Suprapubic skin (tissue), 4 donors: ENCODE measurements around the gene OCSTAMP. TPM values are rescaled to one million over a fixed set of nuclear protein-coding genes. Genes with fewer than 3 reads are reported as not detected.

Experiments used
- DNase-seq, 2 donors: peaks; one replicate each; pipeline ENCODE4 v3.0.0-alpha.2; 2019; ENCODE audit warnings: low spot score in 2 of 2
- H3K27ac ChIP-seq: fragments of 200-600 bp; sonication (generic); one replicate; pipeline ENCODE4 v1.5.1; 2019
- H3K27me3 ChIP-seq: fragments of 200-600 bp; sonication (generic); one replicate; pipeline ENCODE4 v1.5.1; 2019
- H3K36me3 ChIP-seq: fragments of 200-600 bp; sonication (generic); one replicate; pipeline ENCODE4 v1.5.1; 2019
- H3K4me1 ChIP-seq: fragments of 200-600 bp; sonication (generic); one replicate; pipeline ENCODE4 v1.5.1; 2019
- H3K4me3 ChIP-seq: fragments of 200-600 bp; sonication (generic); one replicate; pipeline ENCODE4 v1.5.1; 2019; ENCODE audit warnings: mild to moderate bottlenecking
- H3K9me3 ChIP-seq: fragments of 200-600 bp; sonication (generic); one replicate; pipeline ENCODE4 v1.5.1; 2019
- EP300 ChIP-seq: sonication (generic); formaldehyde crosslinking; IDR thresholded peaks from one replicate; pipeline ENCODE4 v1.6.1; 2017; ENCODE audit warnings: antibody characterized with exemption
- POLR2A ChIP-seq, 2 donors: fragments of 450-650 bp; IDR thresholded peaks; one replicate each; pipeline ENCODE4 v1.6.1; 2017; ENCODE audit warnings: antibody characterized with exemption in 2 of 2, mild to moderate bottlenecking in 2 of 2, moderate library complexity in 2 of 2
- POLR2AphosphoS5 ChIP-seq, 3 donors: sonication (generic); formaldehyde crosslinking; IDR thresholded peaks; one replicate each; pipeline ENCODE4 v1.6.1; 2017; ENCODE audit warnings: antibody characterized with exemption in 3 of 3
- WGBS: methylation state at CpG from one replicate; pipeline ENCODE4 v1.1.5; 2018; 5-methylcytosine and 5-hydroxymethylcytosine counted together
- total RNA-seq, 4 donors: library from RNA; depleted of rRNA; stranded (reverse); fragments of >200 nt; gene quantifications; one replicate each; pipeline ENCODE4 v1.1.0, GENCODE V29; 2016
- TF ChIP-seq, protein P1 (sequence below), 2 donors: fragments of 200-600 bp in 1 of 2; fragments of 450-650 bp in 1 of 2; sonication (generic) in 1 of 2; IDR thresholded peaks; one replicate each; pipeline ENCODE4 v1.5.1; 2016 to 2019; ENCODE audit warnings: antibody characterized with exemption in 2 of 2, mild to moderate bottlenecking in 1 of 2, moderate library complexity in 1 of 2

Gene OCSTAMP
- not detected for total RNA-seq

DNA sequence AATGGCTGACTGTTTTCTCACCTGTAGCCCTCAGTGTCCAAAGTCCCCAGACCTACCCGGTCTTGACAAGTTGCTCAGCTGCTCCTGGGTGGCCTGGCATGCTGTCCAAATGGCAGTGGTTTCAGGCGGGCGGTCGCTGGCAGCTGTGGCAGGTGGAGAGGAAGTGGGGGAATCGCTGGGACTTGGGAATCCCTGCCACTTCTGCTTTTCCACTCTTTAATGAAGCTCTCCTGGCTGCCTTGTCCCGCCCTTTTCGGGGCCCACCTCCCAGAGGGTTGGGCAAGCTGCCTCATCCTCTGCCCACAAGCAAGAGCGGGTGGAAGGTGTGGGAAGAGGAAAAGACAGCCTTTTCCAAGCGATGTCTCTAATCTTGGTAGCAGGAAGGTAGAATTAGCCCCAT is at the start of gene OCSTAMP:
Gene OCSTAMP (minus strand): TSS at position 194 of the 400 bp plus-strand sequence. CDS start 94 bp downstream, at position 100.
- no peaks in the 10 kb centered on the region for H3K4me1 ChIP-seq
- H3K36me3 ChIP-seq: no peaks in the 10 kb centered on the region
- H3K27ac ChIP-seq: no peak within 1 kb of the TSS
- no peak within 1 kb of the TSS for H3K4me3 ChIP-seq
- WGBS: 52% methylated on average over 3 of the region's 9 CpGs
- no peak for DNase-seq
- peaks cover 11% of the 10 kb centered on the region for H3K27me3 ChIP-seq
- TF ChIP-seq EP300: no peak
- H3K9me3 ChIP-seq: no peaks in the 10 kb centered on the region

DNA sequence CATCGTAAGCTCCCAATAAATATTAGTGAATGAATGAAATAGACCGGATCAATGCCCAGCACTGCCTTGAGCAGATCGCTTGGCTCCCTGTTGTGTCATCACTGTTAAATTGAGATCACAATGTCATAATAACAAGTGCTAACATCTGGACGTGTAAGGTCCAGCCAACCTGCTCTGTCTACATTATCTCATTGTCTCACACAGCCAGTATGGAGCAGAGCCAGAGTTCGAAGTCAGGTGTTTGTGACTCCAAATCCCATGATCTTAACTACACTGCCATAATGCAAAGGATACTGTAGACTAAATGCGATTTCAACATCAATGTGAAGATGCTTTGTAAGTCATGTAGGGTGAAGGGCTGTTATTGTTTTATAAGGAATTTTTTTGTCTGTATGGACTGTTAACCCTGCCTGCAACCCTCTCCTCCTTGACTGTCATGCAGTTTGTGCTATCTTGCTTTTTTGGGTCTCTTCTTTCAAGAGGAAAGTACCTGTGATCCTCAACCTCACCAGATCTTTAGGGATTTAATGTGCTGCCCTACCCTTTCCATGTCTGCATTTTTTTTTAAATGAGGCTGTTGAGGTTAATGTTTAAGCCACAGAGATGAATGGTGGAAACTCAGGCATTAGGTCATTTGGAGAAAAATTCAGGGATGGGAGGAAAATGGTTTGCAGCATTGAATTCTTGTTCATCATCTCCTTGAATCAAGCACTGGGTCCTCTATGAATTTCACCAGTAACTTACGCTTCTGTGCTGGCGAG is 49.0 kb upstream of the OCSTAMP start:
- no peak for DNase-seq
- 89% methylated on average over 8 of the region's 8 CpGs for WGBS

DNA sequence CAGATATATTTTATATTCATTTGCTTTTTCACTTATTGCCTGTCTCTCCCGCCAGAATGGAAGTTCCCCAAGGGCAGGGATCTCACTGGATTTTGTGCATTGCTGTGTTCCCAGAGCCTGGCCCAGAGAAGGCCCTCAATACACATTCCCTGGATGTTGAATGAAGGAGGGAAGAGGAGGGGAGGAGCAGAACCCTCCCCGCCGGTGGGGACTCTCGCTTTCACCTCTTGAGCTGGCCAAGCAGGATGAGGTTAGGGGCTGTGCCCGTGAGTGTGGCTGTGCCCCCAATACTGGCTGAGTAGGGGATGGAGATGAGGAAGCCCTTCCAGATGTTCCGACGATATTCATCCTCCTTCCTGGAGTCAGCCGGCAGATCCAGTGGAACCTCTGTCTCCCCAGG is 45.5 kb upstream of the OCSTAMP start:
- H3K27ac ChIP-seq: no peak overlapping the region
- no peak overlapping the region for H3K4me3 ChIP-seq
- no peaks in the 10 kb centered on the region for H3K4me1 ChIP-seq
- no peak for DNase-seq
- TF ChIP-seq, protein P1, sequence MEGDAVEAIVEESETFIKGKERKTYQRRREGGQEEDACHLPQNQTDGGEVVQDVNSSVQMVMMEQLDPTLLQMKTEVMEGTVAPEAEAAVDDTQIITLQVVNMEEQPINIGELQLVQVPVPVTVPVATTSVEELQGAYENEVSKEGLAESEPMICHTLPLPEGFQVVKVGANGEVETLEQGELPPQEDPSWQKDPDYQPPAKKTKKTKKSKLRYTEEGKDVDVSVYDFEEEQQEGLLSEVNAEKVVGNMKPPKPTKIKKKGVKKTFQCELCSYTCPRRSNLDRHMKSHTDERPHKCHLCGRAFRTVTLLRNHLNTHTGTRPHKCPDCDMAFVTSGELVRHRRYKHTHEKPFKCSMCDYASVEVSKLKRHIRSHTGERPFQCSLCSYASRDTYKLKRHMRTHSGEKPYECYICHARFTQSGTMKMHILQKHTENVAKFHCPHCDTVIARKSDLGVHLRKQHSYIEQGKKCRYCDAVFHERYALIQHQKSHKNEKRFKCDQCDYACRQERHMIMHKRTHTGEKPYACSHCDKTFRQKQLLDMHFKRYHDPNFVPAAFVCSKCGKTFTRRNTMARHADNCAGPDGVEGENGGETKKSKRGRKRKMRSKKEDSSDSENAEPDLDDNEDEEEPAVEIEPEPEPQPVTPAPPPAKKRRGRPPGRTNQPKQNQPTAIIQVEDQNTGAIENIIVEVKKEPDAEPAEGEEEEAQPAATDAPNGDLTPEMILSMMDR (IDR thresholded peaks at IDR 0.05): no peak
- TF ChIP-seq POLR2AphosphoS5 (IDR thresholded peaks at IDR 0.05) (no peak), EP300 (no peak), POLR2A (IDR thresholded peaks at IDR 0.05) (no peak)
- WGBS: 80% methylated on average over 8 of the region's 8 CpGs
- H3K9me3 ChIP-seq: no peaks in the 10 kb centered on the region
- no peaks in the 10 kb centered on the region for H3K27me3 ChIP-seq
- no peaks in the 10 kb centered on the region for H3K36me3 ChIP-seq

More for the DNA sequence above, 49.0 kb upstream of the OCSTAMP start:
- H3K9me3 ChIP-seq: no peaks in the 10 kb centered on the region
- no peaks in the 10 kb centered on the region for H3K27me3 ChIP-seq
- no peaks in the 10 kb centered on the region for H3K36me3 ChIP-seq
- TF ChIP-seq EP300 (no peak), POLR2A (IDR thresholded peaks at IDR 0.05) (no peak), POLR2AphosphoS5 (IDR thresholded peaks at IDR 0.05) (no peak)
- TF ChIP-seq, protein P1 (IDR thresholded peaks at IDR 0.05): no peak
- no peak overlapping the region for H3K4me3 ChIP-seq
- H3K4me1 ChIP-seq: no peaks in the 10 kb centered on the region
- H3K27ac ChIP-seq: no peak overlapping the region

DNA sequence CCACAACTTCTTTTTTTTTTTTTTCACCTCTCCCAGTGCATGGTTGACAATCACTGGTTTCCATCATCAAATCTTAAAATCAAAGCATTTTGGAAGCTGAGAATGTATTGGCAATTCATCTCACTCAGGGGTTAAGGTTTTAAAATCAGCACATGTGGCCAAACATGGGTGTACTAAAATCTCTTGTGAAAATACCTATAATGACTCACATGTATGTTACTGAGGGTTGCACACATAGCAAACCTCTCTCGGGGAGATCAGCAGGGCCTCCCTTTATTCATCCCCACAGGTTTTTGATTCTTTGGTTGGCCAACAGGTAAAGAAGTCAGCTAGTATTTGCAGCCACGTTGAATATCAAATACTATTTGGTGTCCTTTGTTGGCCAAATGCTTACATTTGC is 44.3 kb upstream of the OCSTAMP start:
- Histone ChIP-seq H3K4me3 (no peak overlapping the region), H3K9me3 (no peaks in the 10 kb centered on the region), H3K27ac (no peak overlapping the region), H3K36me3 (no peaks in the 10 kb centered on the region), H3K4me1 (no peaks in the 10 kb centered on the region), H3K27me3 (no peaks in the 10 kb centered on the region)
- DNase-seq: no peak
- TF ChIP-seq POLR2AphosphoS5 (IDR thresholded peaks at IDR 0.05): no peak
- TF ChIP-seq, protein P1 (IDR thresholded peaks at IDR 0.05): no peak
- no peak for TF ChIP-seq EP300
- WGBS: 50% methylated on average over 2 of the region's 2 CpGs

GRCh38 chr20:46592580-46593362 is 42.3 kb upstream of the OCSTAMP start:
- no peak for TF ChIP-seq EP300
- no peak for TF ChIP-seq POLR2AphosphoS5 (IDR thresholded peaks at IDR 0.05)
- TF ChIP-seq POLR2A (IDR thresholded peaks at IDR 0.05): no peak
- TF ChIP-seq, protein P1 (IDR thresholded peaks at IDR 0.05): no peak
- no peaks in the 10 kb centered on the region for H3K9me3 ChIP-seq
- no peak for DNase-seq
- no peak overlapping the region for H3K4me3 ChIP-seq
- 98% methylated on average over 4 of the region's 4 CpGs for WGBS
- H3K27ac ChIP-seq: no peak overlapping the region
- no peaks in the 10 kb centered on the region for H3K27me3 ChIP-seq
- H3K4me1 ChIP-seq: no peaks in the 10 kb centered on the region
- no peaks in the 10 kb centered on the region for H3K36me3 ChIP-seq
